HG03025 (cell line): ENCODE results near the gene ADGRV1.
"Not testable (repeated sequence)": the region's sequence is repeated elsewhere in the genome, so short reads cannot be mapped to it uniquely, and the experiment has no call there.

Source experiments
- ATAC-seq: cut with Tn5 transposase; IDR thresholded peaks from one replicate; pipeline ENCODE4 v1.9.1; 2021; ENCODE audit warnings: mild to moderate bottlenecking, moderate library complexity; ENCODE audit not compliant: unreplicated experiment, low FRiP score

Gene ADGRV1

DNA sequence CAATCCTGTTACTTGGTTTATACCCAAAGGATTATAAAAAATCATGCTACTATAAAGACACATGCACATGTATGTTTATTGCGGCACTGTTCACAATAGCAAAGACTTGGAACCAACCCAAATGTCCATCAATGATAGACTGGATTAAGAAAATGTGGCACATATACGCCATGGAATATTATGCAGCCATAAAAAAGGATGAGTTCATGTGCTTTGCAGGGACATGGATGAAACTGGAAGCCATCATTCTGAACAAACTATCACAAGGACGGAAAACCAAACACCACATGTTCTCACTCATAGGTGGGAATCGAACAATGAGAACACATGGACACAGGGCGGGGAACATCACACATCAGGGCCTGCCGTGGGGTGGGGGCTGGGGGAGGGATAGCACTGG lies 34.5 kb downstream of the ADGRV1 start:
- not testable (repeated sequence) for ATAC-seq

GRCh38 chr5:90595766-90596165 lies 37.2 kb downstream of the ADGRV1 start:
- ATAC-seq: not testable (repeated sequence)

DNA sequence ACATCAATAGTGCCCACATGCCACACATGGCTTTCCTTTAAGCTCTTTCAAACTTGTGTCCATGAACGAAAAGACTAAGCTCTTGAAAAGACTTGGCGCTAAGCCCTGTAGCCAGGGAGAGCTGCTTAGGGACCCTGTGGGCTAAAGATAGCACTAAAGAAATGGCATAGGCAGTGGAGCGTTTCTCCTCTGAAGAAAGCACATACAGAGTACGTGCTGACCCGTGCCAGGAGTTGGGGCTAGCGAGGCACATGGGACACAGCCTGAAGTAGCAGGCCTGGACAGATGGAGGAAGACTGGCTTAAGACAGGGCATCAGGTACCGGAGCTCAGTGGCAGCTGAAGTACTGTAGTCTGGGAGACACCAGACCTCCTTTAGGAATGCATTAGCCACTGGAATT lies 39.7 kb downstream of the ADGRV1 start:
- ATAC-seq: no peak

DNA sequence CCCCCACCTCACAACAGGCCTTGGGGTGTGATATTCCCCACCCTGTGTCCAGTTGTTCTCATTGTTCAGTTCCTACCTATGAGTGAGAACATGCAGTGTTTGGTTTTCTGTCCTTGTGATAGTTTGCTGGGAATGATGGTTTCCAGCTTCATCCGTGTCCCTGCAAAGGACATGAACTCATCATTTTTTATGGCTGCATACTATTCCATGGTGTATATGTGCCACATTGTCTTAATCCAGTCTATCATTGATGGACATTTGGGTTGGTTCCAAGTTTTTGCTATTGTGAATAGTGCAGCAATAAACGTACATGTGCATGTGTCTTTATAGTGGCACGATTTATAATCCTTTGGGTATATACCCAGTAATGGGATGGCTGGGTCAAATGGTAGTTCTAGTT lies 41.7 kb downstream of the ADGRV1 start:
- ATAC-seq: not testable (repeated sequence)

DNA sequence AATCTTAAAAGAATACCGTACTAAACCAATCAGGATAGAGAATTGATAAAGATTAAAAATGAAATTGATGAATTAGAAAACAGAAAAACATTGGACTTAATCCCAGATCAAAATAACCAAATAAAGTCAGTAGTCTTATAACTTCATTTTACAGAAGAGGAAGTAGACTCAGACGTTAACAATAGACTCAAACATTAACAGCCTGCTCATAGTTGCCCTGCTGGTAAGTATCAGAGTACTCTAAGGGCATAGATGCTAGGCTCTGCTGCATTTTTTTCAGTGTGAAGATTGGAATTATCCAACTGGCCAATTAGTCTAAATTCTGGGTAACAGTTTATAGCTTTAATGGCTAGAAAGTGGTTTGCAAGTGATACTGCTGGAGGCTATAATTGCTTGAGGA lies 42.9 kb downstream of the ADGRV1 start:
- no peak for ATAC-seq

DNA sequence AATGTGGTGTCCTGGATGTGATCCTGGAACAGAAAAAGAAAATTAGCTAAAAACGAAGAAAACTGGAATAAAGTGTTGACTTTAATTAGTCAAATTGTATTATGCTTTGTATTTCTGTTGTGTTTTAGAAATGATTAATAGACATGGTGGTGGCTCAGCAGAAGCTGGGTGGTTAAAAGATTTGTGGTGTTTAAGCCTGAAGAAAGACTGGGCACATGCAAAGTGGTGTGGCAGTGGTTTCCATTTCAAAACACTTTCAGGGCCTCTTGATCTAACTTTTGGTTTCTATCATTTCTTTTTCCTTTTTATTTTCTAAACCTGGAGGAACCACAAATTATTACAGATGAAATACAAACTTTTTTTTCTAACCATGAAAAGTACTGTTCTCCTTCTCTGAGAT lies 44.1 kb downstream of the ADGRV1 start:
- no peak for ATAC-seq

GRCh38 chr5:90606539-90606938 lies 47.9 kb downstream of the ADGRV1 start:
- ATAC-seq: no peak

DNA sequence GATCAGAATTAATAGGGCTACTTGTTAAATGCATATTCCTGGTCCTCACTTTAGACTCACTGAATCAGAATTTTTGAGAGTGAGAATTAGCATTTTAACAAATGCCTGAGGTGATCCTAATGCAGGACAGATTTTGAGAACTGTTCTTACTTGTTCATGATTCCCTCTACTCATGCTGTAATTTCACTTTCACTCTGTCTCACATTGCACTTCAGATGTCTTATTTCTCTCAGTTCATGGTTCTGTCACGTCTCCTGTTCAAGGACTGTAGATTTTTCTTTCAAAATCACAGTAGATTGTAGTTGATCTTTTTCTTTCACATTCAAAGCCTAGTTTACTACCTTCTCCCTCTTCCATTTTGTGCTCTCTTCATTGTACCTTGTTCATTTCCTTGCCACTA lies 54.3 kb downstream of the ADGRV1 start:
- peak; percentile 92 for ATAC-seq

DNA sequence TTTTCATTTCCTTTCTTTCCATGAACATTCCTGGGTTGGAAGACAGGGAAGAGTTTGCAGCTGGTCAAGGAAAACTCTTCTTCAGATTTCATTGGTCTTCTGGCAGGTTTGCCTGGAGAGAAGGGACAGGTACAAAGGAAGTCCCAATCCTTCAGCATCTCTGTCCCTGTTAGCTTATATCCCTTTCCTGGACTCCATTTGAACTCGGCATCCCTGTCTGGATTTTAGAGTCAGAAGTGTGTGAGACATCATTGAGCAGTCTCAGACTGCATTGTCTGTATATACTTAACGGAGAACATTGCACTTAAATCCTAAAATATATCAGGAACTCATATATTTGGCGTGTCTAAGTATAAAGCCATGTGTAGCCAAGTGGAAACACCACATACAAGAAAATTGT lies 54.9 kb downstream of the ADGRV1 start:
- ATAC-seq: no peak

GRCh38 chr5:90613918-90614504 lies 55.4 kb downstream of the ADGRV1 start:
- ATAC-seq: no peak

GRCh38 chr5:90615355-90615754 lies 56.8 kb downstream of the ADGRV1 start:
- no peak for ATAC-seq

DNA sequence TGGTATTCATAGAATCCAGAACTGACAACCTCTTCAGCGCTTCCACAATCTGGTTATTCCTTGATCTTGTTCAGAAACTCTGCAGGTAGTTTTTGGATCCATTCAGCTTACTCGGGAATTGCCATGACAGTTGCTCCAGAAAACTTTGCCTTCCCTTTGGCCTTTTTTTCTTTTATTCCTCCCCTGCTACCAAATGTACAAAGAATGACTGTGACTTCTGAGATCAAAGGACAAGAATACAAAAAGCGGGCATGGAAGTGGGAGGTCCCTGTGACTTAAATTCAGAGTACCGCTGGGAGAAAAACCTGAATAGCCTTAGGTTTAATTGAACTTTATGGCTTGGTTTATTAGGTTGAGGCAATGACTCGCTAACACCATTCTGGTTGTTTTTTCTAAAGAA lies 59.5 kb downstream of the ADGRV1 start:
- no peak for ATAC-seq

- not testable (repeated sequence) for ATAC-seq
Measured at GRCh38 chr5:90619762-90620161, 61.2 kb downstream of the ADGRV1 start.

GRCh38 chr5:90621848-90622247 lies 63.3 kb downstream of the ADGRV1 start:
- no peak for ATAC-seq

DNA sequence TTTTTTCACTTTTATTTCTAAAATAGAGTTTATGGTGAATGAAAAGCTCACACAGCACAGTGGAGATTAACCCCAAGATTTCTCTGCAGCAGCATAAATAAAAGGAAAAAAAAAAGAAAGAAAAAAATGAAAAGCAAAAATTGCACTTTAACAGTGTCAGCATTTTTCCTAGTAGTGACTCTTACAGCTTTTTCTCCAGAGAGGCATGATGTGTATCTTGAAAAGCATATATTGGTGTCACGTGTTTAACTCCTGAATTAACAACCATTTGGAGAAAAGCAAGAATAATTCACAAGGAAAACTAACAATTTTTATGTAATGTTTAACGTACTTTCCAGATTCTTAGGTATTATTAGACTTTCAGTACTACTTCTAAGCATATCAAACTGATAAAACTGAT lies 67.9 kb downstream of the ADGRV1 start:
- ATAC-seq: no peak

GRCh38 chr5:90628492-90628891 lies 69.9 kb downstream of the ADGRV1 start:
- ATAC-seq: no peak

DNA sequence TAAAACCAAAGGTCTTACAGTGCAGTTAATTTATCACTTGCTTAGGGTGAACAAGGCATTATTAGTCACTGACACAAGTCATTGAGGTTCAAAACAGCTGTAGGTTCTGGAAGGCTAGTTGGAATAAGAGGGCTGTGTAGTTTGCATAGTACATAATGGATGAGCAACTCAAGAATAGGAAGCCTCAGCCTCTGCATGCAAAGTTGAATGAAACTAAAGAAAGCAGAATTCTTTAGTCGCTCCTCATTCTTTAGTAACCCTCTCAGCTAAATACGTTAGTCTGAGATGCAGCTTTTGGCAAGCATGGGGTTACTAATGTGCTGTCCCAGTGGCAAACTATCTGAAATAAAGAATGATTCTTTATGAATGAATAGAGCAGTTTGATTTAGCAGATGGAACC lies 74.2 kb downstream of the ADGRV1 start:
- ATAC-seq: no peak

DNA sequence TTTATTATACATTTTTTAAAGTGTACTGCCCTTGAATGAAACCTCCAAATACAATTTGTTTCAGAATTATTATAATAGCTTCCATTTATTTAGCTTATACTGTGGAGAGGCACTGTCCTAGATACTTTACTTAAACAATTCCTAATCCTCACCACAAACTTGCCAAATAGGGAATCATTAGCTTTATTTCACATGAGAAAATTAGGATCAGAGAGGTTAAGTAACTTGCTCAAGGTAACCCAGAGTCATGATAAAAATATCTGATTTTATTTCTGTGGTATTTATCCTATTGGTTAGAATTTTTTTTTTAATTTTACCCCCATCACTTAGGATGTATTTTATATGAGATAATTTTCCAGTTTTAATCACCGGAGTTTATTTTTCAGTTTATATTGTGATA lies 78.4 kb downstream of the ADGRV1 start:
- ATAC-seq: no peak

DNA sequence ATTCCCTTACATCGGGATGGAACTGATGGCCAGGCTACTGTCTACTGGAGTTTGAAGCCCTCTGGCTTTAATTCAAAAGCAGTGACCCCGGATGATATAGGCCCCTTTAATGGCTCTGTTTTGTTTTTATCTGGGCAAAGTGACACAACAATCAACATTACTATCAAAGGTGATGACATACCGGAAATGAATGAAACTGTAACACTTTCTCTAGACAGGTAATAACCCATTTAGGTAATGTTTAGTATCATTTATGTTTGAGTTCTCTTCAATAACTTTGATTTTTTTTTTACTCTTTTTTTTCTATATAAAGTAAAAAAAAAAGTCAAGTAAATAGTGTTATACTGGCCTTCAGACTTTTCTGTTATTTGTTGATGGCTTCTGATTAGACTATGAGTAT lies 79.1 kb downstream of the ADGRV1 start:
- ATAC-seq: no peak

- no peak for ATAC-seq
Measured at GRCh38 chr5:90638878-90639277, 80.3 kb downstream of the ADGRV1 start.

- peak; percentile 53 for ATAC-seq
Measured at GRCh38 chr5:90640484-90641059, 82.0 kb downstream of the ADGRV1 start.

DNA sequence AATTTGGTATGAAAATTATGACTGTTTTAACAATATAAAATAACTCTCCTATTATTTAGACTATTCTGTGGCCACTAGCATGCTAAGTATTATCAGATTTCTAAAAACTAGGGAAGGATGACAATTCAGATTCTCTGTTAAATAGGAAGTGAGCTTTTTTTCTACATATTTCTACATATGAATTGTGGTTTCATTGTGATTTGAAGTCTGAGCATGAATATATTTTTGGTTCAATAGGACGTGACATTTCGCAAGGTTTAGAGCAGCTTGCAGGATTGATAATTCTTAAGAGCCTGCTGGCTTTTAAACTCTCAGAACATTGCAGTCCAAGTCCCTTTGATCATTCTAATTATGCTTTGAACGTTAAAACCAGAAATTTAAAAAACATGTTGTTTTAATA lies 82.9 kb downstream of the ADGRV1 start:
- ATAC-seq: no peak
